SU-DHL-6 (cell line): Measurements from ENCODE around the gene NAV3.

Experiments used
- CTCF ChIP-seq: fragments of 200-600 bp; sonication (generic); IDR thresholded peaks from one replicate; pipeline ENCODE4 v1.5.1; 2017; ENCODE audit warnings: antibody characterized with exemption, mild to moderate bottlenecking, low read length, moderate library complexity; ENCODE audit not compliant: insufficient read depth, poor library complexity, severe bottlenecking
- EZH2phosphoT487 ChIP-seq: fragments of 200-600 bp; sonication (generic), shearing (Covaris generic); conservative IDR thresholded peaks from 2 replicates; pipeline ENCODE4 v1.6.1; 2018; ENCODE audit warnings: mild to moderate bottlenecking, antibody characterized with exemption, low read length, moderate library complexity, mixed read lengths

GRCh38 chr12:78181544-78182162 lies 351.0 kb downstream of the NAV3 start:
- TF ChIP-seq CTCF = peak; percentile 43
- no peak for TF ChIP-seq EZH2phosphoT487
